WTC11 (cell line): ENCODE measurements around the gene PON1. TPM values are rescaled to one million over a fixed set of nuclear protein-coding genes. Genes with fewer than 3 reads are reported as not detected.

Experiments used
- ATAC-seq: fragments of 200-7000 bp; cut with Tn5 transposase; 2 replicates; pipeline ENCODE4 v1.10.0; 2021; ENCODE audit warnings: mild to moderate bottlenecking, moderate library complexity
- CTCF ChIA-PET: fragments of 300-600 bp; sonication (Branson Sonifier 250); formaldehyde crosslinking; loops from one replicate; lab custom pipeline; 2021; ENCODE audit warnings: antibody characterized with exemption; lab: Charles Lee
- POLR2A ChIA-PET: fragments of 350-600 bp; sonication (Branson Sonifier 250); formaldehyde crosslinking; loops from one replicate; lab custom pipeline; 2021; ENCODE audit warnings: antibody characterized with exemption; lab: Charles Lee
- DNase-seq: peaks from one replicate; pipeline ENCODE4 v3.0.0; 2021; ENCODE audit warnings: low spot score
- H3K27ac Mint-ChIP-seq: 2 replicates; pipeline ENCODE4 v1.8.0; 2021; ENCODE audit warnings: mixed read lengths
- H3K27me3 Mint-ChIP-seq: 2 replicates; pipeline ENCODE4 v1.8.0; 2021; ENCODE audit warnings: low read depth, mild to moderate bottlenecking, moderate library complexity, mixed read lengths
- H3K36me3 Mint-ChIP-seq: 2 replicates; pipeline ENCODE4 v1.8.0; 2021; ENCODE audit warnings: mixed read lengths
- H3K4me1 Mint-ChIP-seq: 2 replicates; pipeline ENCODE4 v1.8.0; 2022; ENCODE audit warnings: mixed read lengths
- H3K4me3 Mint-ChIP-seq: 2 replicates; pipeline ENCODE4 v1.8.0; 2021; ENCODE audit warnings: mild to moderate bottlenecking, moderate library complexity, mixed read lengths
- H3K9me3 Mint-ChIP-seq: 2 replicates; pipeline ENCODE4 v1.8.0; 2021; ENCODE audit warnings: mixed read lengths
- HMGXB4 ChIP-seq: sonication (generic); formaldehyde crosslinking; IDR thresholded peaks from 2 replicates; pipeline ENCODE4 v1.8.1; 2023; ENCODE audit warnings: mild to moderate bottlenecking, moderate library complexity, missing genetic modification reagents
- IRF2 ChIP-seq: sonication (generic); formaldehyde crosslinking; IDR thresholded peaks from 2 replicates; pipeline ENCODE4 v1.8.0; 2022; ENCODE audit warnings: low read depth, missing genetic modification reagents, borderline replicate concordance
- JAZF1 ChIP-seq: fragments of 250-450 bp; sonication (Bioruptor Pico); IDR thresholded peaks from 2 replicates; pipeline ENCODE4 v1.9.0; 2021; ENCODE audit warnings: moderate library complexity, mild to moderate bottlenecking, inconsistent platforms
- MLX ChIP-seq: sonication (generic); formaldehyde crosslinking; IDR thresholded peaks from 2 replicates; pipeline ENCODE4 v1.8.1; 2023; ENCODE audit warnings: mild to moderate bottlenecking, missing genetic modification reagents, moderate library complexity
- MXD4 ChIP-seq: fragments of 250-450 bp; sonication (Bioruptor Pico); IDR thresholded peaks from 2 replicates; pipeline ENCODE4 v1.8.0; 2021; ENCODE audit warnings: mild to moderate bottlenecking, moderate library complexity, borderline replicate concordance
- MYBL2 ChIP-seq: sonication (generic); formaldehyde crosslinking; IDR thresholded peaks from 2 replicates; pipeline ENCODE4 v1.8.1; 2023; ENCODE audit warnings: mild to moderate bottlenecking, moderate library complexity, missing genetic modification reagents
- PRRX2 ChIP-seq: fragments of 250-450 bp; sonication (Bioruptor Pico); IDR thresholded peaks from 2 replicates; pipeline ENCODE4 v1.8.0; 2021; ENCODE audit warnings: mild to moderate bottlenecking
- TCF7 ChIP-seq: sonication (generic); formaldehyde crosslinking; IDR thresholded peaks from 2 replicates; pipeline ENCODE4 v1.8.0; 2022; ENCODE audit warnings: mild to moderate bottlenecking, low read depth, missing genetic modification reagents, moderate library complexity
- TEAD4 ChIP-seq: sonication (generic); formaldehyde crosslinking; IDR thresholded peaks from 2 replicates; pipeline ENCODE4 v1.8.0; 2022; ENCODE audit warnings: mild to moderate bottlenecking, missing genetic modification reagents
- ZBTB21 ChIP-seq: sonication (generic); formaldehyde crosslinking; IDR thresholded peaks from 2 replicates; pipeline ENCODE4 v1.8.1; 2023; ENCODE audit warnings: mild to moderate bottlenecking, missing genetic modification reagents, borderline replicate concordance
- ZMAT4 ChIP-seq: fragments of 250-450 bp; sonication (Bioruptor Pico); IDR thresholded peaks from 2 replicates; pipeline ENCODE4 v1.9.0; 2021; ENCODE audit warnings: mild to moderate bottlenecking
- ZNF425 ChIP-seq: fragments of 250-450 bp; sonication (Bioruptor Pico); conservative IDR thresholded peaks from 2 replicates; pipeline ENCODE4 v1.9.0; 2021; ENCODE audit warnings: mild to moderate bottlenecking
- ZNF532 ChIP-seq: fragments of 250-450 bp; sonication (Bioruptor Pico); IDR thresholded peaks from 2 replicates; pipeline ENCODE4 v1.9.0; 2021; ENCODE audit warnings: mild to moderate bottlenecking, borderline replicate concordance
- ZNF671 ChIP-seq: fragments of 250-450 bp; sonication (Bioruptor Pico); IDR thresholded peaks from 2 replicates; pipeline ENCODE4 v1.8.0; 2021; ENCODE audit warnings: mild to moderate bottlenecking
- total RNA-seq: library from RNA; stranded (reverse); gene quantifications from 3 replicates; pipeline ENCODE4 v1.2.3, GENCODE V29; 2021

Gene PON1
- total RNA-seq, 1 experiment from 2014 or later = 0.26 TPM

GRCh38 chr7:95311389-95311788, 12.9 kb downstream of the PON1 start:
- TF ChIP-seq ZNF532 (CRISPR knock-in tag) (no peak), HMGXB4 (no peak), MYBL2 (CRISPR knock-in tag) (no peak), ZMAT4 (CRISPR knock-in tag) (no peak), IRF2 (CRISPR knock-in tag) (no peak), JAZF1 (no peak), ZBTB21 (CRISPR knock-in tag) (no peak), ZNF671 (CRISPR knock-in tag) (no peak), ZNF425 (CRISPR knock-in tag) (no peak)
- H3K4me1 Mint-ChIP-seq = no peaks in the 10 kb centered on the region
- DNase-seq = no peak
- H3K4me3 Mint-ChIP-seq = no peak overlapping the region
- H3K36me3 Mint-ChIP-seq = no peaks in the 10 kb centered on the region
- no peak for ATAC-seq
- no peak overlapping the region for H3K27ac Mint-ChIP-seq
- peaks cover 6% of the 10 kb centered on the region for H3K9me3 Mint-ChIP-seq
- no peaks in the 10 kb centered on the region; the same call in 1 of the 2 replicates for H3K27me3 Mint-ChIP-seq
- CTCF ChIA-PET = no interaction called here
- POLR2A ChIA-PET = no interaction called here

GRCh38 chr7:95309951-95310350, 14.4 kb downstream of the PON1 start:
- POLR2A ChIA-PET = no interaction called here

GRCh38 chr7:95304990-95305389, 19.3 kb downstream of the PON1 start:
- Mint-ChIP-seq H3K36me3 (no peaks in the 10 kb centered on the region), H3K27me3 (no peaks in the 10 kb centered on the region), H3K9me3 (no peaks in the 10 kb centered on the region), H3K4me1 (peaks cover 3% of the 10 kb centered on the region; the same call in 1 of the 2 replicates)
- POLR2A ChIA-PET = no interaction called here
- TF ChIP-seq TCF7 (no peak), MLX (no peak), MXD4 (CRISPR knock-in tag) (no peak), PRRX2 (CRISPR knock-in tag) (no peak), ZBTB21 (CRISPR knock-in tag) (no peak)
- TF ChIP-seq, all 79 proteins: peak for 0
- no peak overlapping the region for H3K4me3 Mint-ChIP-seq
- H3K27ac Mint-ChIP-seq = no peak overlapping the region
- CTCF ChIA-PET = no interaction called here
- ATAC-seq (no peak), DNase-seq (no peak)

More at GRCh38 chr7:95309951-95310350, 14.4 kb downstream of the PON1 start:
- Mint-ChIP-seq H3K27me3 (no peaks in the 10 kb centered on the region; the same call in 1 of the 2 replicates), H3K9me3 (peaks cover 6% of the 10 kb centered on the region), H3K4me1 (peaks cover 3% of the 10 kb centered on the region; the same call in 1 of the 2 replicates), H3K4me3 (no peak overlapping the region), H3K36me3 (no peaks in the 10 kb centered on the region), H3K27ac (no peak overlapping the region)
- CTCF ChIA-PET = no interaction called here
- no peak for DNase-seq
- no peak for ATAC-seq
- TF ChIP-seq TEAD4 = no peak
